Measurements from ENCODE around the gene GDF7. TPM values are rescaled to one million over a fixed set of nuclear protein-coding genes. Genes with fewer than 3 reads are reported as not detected.

Gene GDF7
- total RNA-seq, 1 experiment from 2014 or later: 0.04 TPM

GRCh38 chr2:20723543-20723942 is 56.6 kb downstream of the GDF7 start:
- H2BK120ac ChIP-seq (ENCODE audit: low read depth, low read length, poor library complexity, severe bottlenecking): no peak overlapping the region
- H2BK12ac ChIP-seq (ENCODE audit: insufficient read length, low read depth, low read length): no peak overlapping the region
- peaks cover 0 to 3% of the 10 kb centered on the region in 2 experiments; a peak in 2 of 4 replicates for H3K4me1 Mint-ChIP-seq
- H3K36me3 Mint-ChIP-seq (ENCODE audit: insufficient read depth in 1 of 3, low read depth in 3 of 3): no peaks in the 10 kb centered on the region; a peak in 1 of 7 replicates
- no peak overlapping the region for H3K56ac ChIP-seq (ENCODE audit: insufficient read length, low read depth, low read length)
- no peak for DNase-seq
- H2BK5ac ChIP-seq (ENCODE audit: insufficient read length, low read length): no peak overlapping the region
- H3K27me3 Mint-ChIP-seq (ENCODE audit: low read depth): no peaks in the 10 kb centered on the region
- H3K4ac ChIP-seq (ENCODE audit: low read depth, low read length): no peak overlapping the region
- H2AK5ac ChIP-seq (ENCODE audit: insufficient read length, low read length): no peak overlapping the region
- H3K4me2 ChIP-seq (ENCODE audit: insufficient read depth, insufficient read length, low read length): no peak overlapping the region
- no peak overlapping the region for H2BK15ac ChIP-seq (ENCODE audit: low read depth, low read length)
- no peak overlapping the region for H3K27ac ChIP-seq (ENCODE audit: insufficient read length, low read depth, low read length)
- peaks cover 3% of the 10 kb centered on the region for H3K79me1 ChIP-seq (ENCODE audit: insufficient read depth, low read depth, low read length, poor library complexity, severe bottlenecking)
- no peak overlapping the region for H3K4me3 Mint-ChIP-seq
- TF ChIP-seq CTCF (conservative IDR thresholded peaks at IDR 0.05): no peak
- H3K79me2 ChIP-seq (ENCODE audit: insufficient read depth, low read length): no peaks in the 10 kb centered on the region
- H2AFZ ChIP-seq (ENCODE audit: low read length): no peak overlapping the region
- H3T11ph ChIP-seq (ENCODE audit: low read length): no peak overlapping the region
- H3K9me3 ChIP-seq (ENCODE audit: control insufficient read depth, low read depth, low read length): no peaks in the 10 kb centered on the region
- H3K9me3 Mint-ChIP-seq: no peaks in the 10 kb centered on the region
- no peaks in the 10 kb centered on the region for H3K23me2 ChIP-seq (ENCODE audit: insufficient read length, low read depth, low read length, poor library complexity, severe bottlenecking)
- H4K91ac ChIP-seq (ENCODE audit: insufficient read length, low read depth, low read length): no peak overlapping the region
- no peaks in the 10 kb centered on the region for H3K27me3 ChIP-seq (ENCODE audit: insufficient read depth, low read length)
- H3K18ac ChIP-seq (ENCODE audit: insufficient read length, low read depth, low read length): no peak overlapping the region
- no peak overlapping the region for H3K23ac ChIP-seq (ENCODE audit: insufficient read length, low read depth, low read length)
- no peak overlapping the region for H3K14ac ChIP-seq (ENCODE audit: insufficient read depth, low read length)
- H2BK20ac ChIP-seq (ENCODE audit: low read depth, low read length, poor library complexity, severe bottlenecking): no peak overlapping the region
- H4K5ac ChIP-seq (ENCODE audit: insufficient read length, low read depth, low read length): no peak overlapping the region
- H3K4me1 ChIP-seq (ENCODE audit: insufficient read depth, low read length): no peaks in the 10 kb centered on the region
- H3K9ac ChIP-seq (ENCODE audit: extremely low read depth, insufficient read length, low read length): no peak overlapping the region
- no peak overlapping the region for H4K8ac ChIP-seq (replicated peaks; ENCODE audit: insufficient read length, low read depth, low read length)
- H3K27ac Mint-ChIP-seq: no peak overlapping the region
- H4K20me1 ChIP-seq (ENCODE audit: control insufficient read depth, insufficient read depth, insufficient read length): no peaks in the 10 kb centered on the region

Data from H9 (cell line).